Ovary (tissue), 3 donors: Measurements from ENCODE around the gene PARN.

Experiments used
- CTCF ChIP-seq, 3 donors: fragments of 450-650 bp in 2 of 3; fragments of 200-600 bp in 1 of 3; IDR thresholded peaks; one replicate each; pipeline versions ENCODE4 v1.5.1 to v1.8.0; 2016 to 2022; ENCODE audit warnings: antibody characterized with exemption in 3 of 3, mild to moderate bottlenecking in 1 of 3
- EP300 ChIP-seq: sonication (generic); formaldehyde crosslinking; IDR thresholded peaks from one replicate; pipeline ENCODE4 v1.6.1; 2017; ENCODE audit warnings: antibody characterized with exemption
- POLR2A ChIP-seq: fragments of 450-650 bp; IDR thresholded peaks from one replicate; pipeline ENCODE4 v1.6.1; 2017; ENCODE audit warnings: antibody characterized with exemption, mild to moderate bottlenecking, moderate library complexity
- donor health status: DM: no; HTN: no; CAD: no.

- TF ChIP-seq EP300 (no peak), CTCF (IDR thresholded peaks at IDR 0.05) (no peak), POLR2A (no peak)
Observed at GRCh38 chr16:14609716-14610115, 20.3 kb downstream of the PARN start.
